Lower lobe of right lung (tissue), 2 donors: ENCODE measurements around the gene ZNF710. TPM values are rescaled to one million over a fixed set of nuclear protein-coding genes. Genes with fewer than 3 reads are reported as not detected.
"Not testable (repeated sequence)": the region's sequence is repeated elsewhere in the genome, so short reads cannot be mapped to it uniquely, and the experiment has no call there.

Source experiments
- ATAC-seq, 2 donors: fragments of 200-7000 bp; cut with Tn5 transposase; one replicate each; pipeline ENCODE4 v1.9.1; 2020 to 2022; ENCODE audit warnings: mild to moderate bottlenecking in 2 of 2, moderate library complexity in 2 of 2
- DNase-seq: peaks from one replicate; pipeline ENCODE4 v3.0.0-alpha.2; 2020
- H3K27ac ChIP-seq: fragments of 200-600 bp; one replicate; pipeline ENCODE4 v1.8.0; 2022
- H3K27me3 ChIP-seq: fragments of 200-600 bp; one replicate; pipeline ENCODE4 v1.8.0; 2022; ENCODE audit warnings: low read depth
- H3K36me3 ChIP-seq: fragments of 200-600 bp; one replicate; pipeline ENCODE4 v1.8.0; 2022; ENCODE audit warnings: mild to moderate bottlenecking
- H3K4me1 ChIP-seq: fragments of 200-600 bp; one replicate; pipeline ENCODE4 v1.8.0; 2022
- H3K4me3 ChIP-seq: fragments of 200-600 bp; one replicate; pipeline ENCODE4 v1.8.0; 2022; ENCODE audit warnings: mild to moderate bottlenecking
- H3K9me3 ChIP-seq: fragments of 200-600 bp; one replicate; pipeline ENCODE4 v1.8.0; 2022
- CTCF ChIP-seq: fragments of 200-600 bp; IDR thresholded peaks from one replicate; pipeline ENCODE4 v1.8.0; 2022; ENCODE audit warnings: antibody characterized with exemption, mild to moderate bottlenecking
- intact Hi-C: fragments of 100-400 bp; cut with DNase I; formaldehyde crosslinking; loops from one replicate; pipeline ENCODE4 v1.11.0; 2022
- total RNA-seq: library from RNA; stranded (reverse); fragmentation: NEBNext Ultra II Directional; extraction: Animal tissue kit (Norgen Biotek cat#: 25700); gene quantifications from one replicate; pipeline ENCODE4 v1.2.1, GENCODE V29; 2021
- donor health status: DM: no; HTN: yes; CAD: no; lungs with severe emphysema.

ZNF710 gene
- total RNA-seq, 1 donor from 2014 or later = 50.7 TPM

GRCh38 chr15:89976246-89976600 lies 24.9 kb upstream of the ZNF710 start:
- peak overlapping the region; percentile 4 for H3K27ac ChIP-seq
- H3K4me3 ChIP-seq = no peak overlapping the region
- H3K36me3 ChIP-seq = no peaks in the 10 kb centered on the region
- no peaks in the 10 kb centered on the region for H3K27me3 ChIP-seq
- intact Hi-C loops = no loop called here
- no peak for TF ChIP-seq CTCF
- ATAC-seq = no peak
- no peak for DNase-seq
- no peaks in the 10 kb centered on the region for H3K4me1 ChIP-seq
- H3K9me3 ChIP-seq = no peaks in the 10 kb centered on the region

GRCh38 chr15:89977836-89978235 lies 23.3 kb upstream of the ZNF710 start:
- ATAC-seq, H3K4me1 ChIP-seq, DNase-seq, intact Hi-C loops, H3K4me3 ChIP-seq, H3K36me3 ChIP-seq, H3K9me3 ChIP-seq, H3K27ac ChIP-seq, H3K27me3 ChIP-seq: not testable (repeated sequence)

GRCh38 chr15:89978914-89979313 lies 22.2 kb upstream of the ZNF710 start:
- ATAC-seq = no peak
- no peaks in the 10 kb centered on the region for H3K4me1 ChIP-seq
- no peak overlapping the region for H3K4me3 ChIP-seq
- H3K27ac ChIP-seq = no peak overlapping the region
- no peak for TF ChIP-seq CTCF
- no peak for DNase-seq
- intact Hi-C loops = no loop called here
- no peaks in the 10 kb centered on the region for H3K9me3 ChIP-seq
- H3K27me3 ChIP-seq = no peaks in the 10 kb centered on the region
- H3K36me3 ChIP-seq = no peaks in the 10 kb centered on the region

GRCh38 chr15:89980896-89981295 lies 20.2 kb upstream of the ZNF710 start:
- no peak overlapping the region for H3K27ac ChIP-seq
- intact Hi-C loops = no loop called here
- no peak for DNase-seq
- no peaks in the 10 kb centered on the region for H3K27me3 ChIP-seq
- ATAC-seq = no peak
- no peaks in the 10 kb centered on the region for H3K9me3 ChIP-seq
- H3K4me1 ChIP-seq = no peaks in the 10 kb centered on the region
- H3K36me3 ChIP-seq = no peaks in the 10 kb centered on the region
- H3K4me3 ChIP-seq = no peak overlapping the region
- no peak for TF ChIP-seq CTCF

GRCh38 chr15:89982315-89983055 lies 18.6 kb upstream of the ZNF710 start:
- no peaks in the 10 kb centered on the region for H3K36me3 ChIP-seq
- H3K4me1 ChIP-seq = no peaks in the 10 kb centered on the region
- intact Hi-C loops = no loop called here
- ATAC-seq (no peak), DNase-seq (no peak)
- H3K27me3 ChIP-seq = no peaks in the 10 kb centered on the region
- TF ChIP-seq CTCF = no peak
- no peak overlapping the region for H3K27ac ChIP-seq
- no peaks in the 10 kb centered on the region for H3K9me3 ChIP-seq
- no peak overlapping the region for H3K4me3 ChIP-seq

GRCh38 chr15:89984001-89984400 lies 17.1 kb upstream of the ZNF710 start:
- no peak overlapping the region for H3K27ac ChIP-seq
- H3K4me3 ChIP-seq = no peak overlapping the region
- TF ChIP-seq CTCF = no peak
- no peak for DNase-seq
- no peaks in the 10 kb centered on the region for H3K27me3 ChIP-seq
- no peaks in the 10 kb centered on the region for H3K9me3 ChIP-seq
- no peak for ATAC-seq
- intact Hi-C loops = no loop called here
- no peaks in the 10 kb centered on the region for H3K4me1 ChIP-seq
- no peaks in the 10 kb centered on the region for H3K36me3 ChIP-seq
